ENCODE measurements around the gene AUNIP. TPM values are rescaled to one million over a fixed set of nuclear protein-coding genes. Genes with fewer than 3 reads are reported as not detected.

The AUNIP gene
- total and polyA plus RNA-seq, 2 of the 8 experiments (the other 6 are each of a cell fraction or from before 2014, with no cell fraction given) = 18.6 to 23.2 TPM

DNA sequence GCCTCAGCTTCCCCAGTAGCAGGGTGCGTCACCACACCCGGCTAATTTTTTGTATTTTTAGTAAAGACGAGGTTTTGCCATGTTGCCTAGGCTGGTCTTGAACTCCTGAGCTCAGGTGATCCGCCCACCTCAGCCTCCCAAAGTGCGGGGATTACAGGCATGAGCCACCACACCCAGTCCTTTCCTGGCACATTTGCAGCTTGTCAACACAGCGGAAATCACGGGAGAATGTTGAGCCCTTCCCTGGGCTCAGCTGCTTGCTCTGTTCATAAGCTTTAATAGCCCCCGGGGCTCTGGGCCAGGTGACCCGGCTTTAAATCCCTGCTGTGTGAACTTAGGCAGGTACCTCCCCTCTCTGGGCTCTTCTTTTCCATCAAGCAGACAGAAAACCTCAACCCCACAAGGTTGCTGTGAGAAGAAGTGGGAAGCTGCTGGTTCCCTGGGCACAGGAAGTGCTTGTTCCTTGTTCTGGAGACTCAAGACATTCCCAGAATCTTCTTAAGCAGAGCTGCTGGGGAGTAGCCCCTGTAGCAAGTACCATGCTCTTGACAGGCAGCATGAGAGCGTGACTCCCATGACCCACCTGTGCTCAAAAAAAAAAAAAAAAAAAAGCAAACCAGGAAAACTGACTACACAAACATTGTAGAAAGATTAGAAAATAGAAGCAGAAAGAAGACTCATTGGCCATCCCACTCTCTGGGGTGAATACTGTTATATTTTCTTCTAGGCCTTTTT is 73.8 kb downstream of the AUNIP start:
- Histone ChIP-seq H4K20me1 (replicated peaks in 1 of 2; ENCODE audit: control insufficient read depth in 1 of 2, insufficient read depth in 2 of 2, low read length in 2 of 2) (no peaks in the 10 kb centered on the region), H3K9ac (replicated peaks in 1 of 4; ENCODE audit: extremely low read depth in 1 of 4, low read depth in 3 of 4, low read length in 3 of 4) (no peak overlapping the region), H3K4me2 (ENCODE audit: insufficient read depth in 1 of 2, low read depth in 2 of 2, low read length in 2 of 2) (no peak overlapping the region), H2BK12ac (ENCODE audit: low read depth, low read length) (no peak overlapping the region), H2BK15ac (ENCODE audit: low read length) (no peak overlapping the region), H3K27me3 (replicated peaks in 1 of 4; ENCODE audit: control insufficient read depth in 3 of 4, extremely low read depth in 1 of 4, insufficient read depth in 3 of 4, low read length in 3 of 4) (no peaks in the 10 kb centered on the region; a peak in 1 of 7 replicates), H3K36me3 (ENCODE audit: control insufficient read depth in 2 of 4, insufficient read depth in 4 of 4, low read length in 3 of 4) (no peaks in the 10 kb centered on the region; a peak in 1 of 8 replicates), H2BK120ac (replicated peaks; ENCODE audit: low read depth, low read length) (no peak overlapping the region), H3K79me2 (ENCODE audit: control insufficient read depth in 1 of 2, insufficient read depth in 2 of 2, low read length in 2 of 2) (no peaks in the 10 kb centered on the region), H3K18ac (ENCODE audit: extremely low read depth, low read length) (no peak overlapping the region), H2BK20ac (ENCODE audit: low read length) (no peak overlapping the region), H3K4me3 (ENCODE audit: extremely low read depth in 1 of 4, insufficient read depth in 2 of 4, low read depth in 3 of 4, low read length in 4 of 4) (no peak overlapping the region), H4K8ac (ENCODE audit: extremely low read depth, insufficient read depth, low read length) (no peak overlapping the region), H2AK5ac (ENCODE audit: low read depth, low read length) (no peak overlapping the region), H3K23me2 (ENCODE audit: low read depth, low read length) (no peaks in the 10 kb centered on the region), H2BK5ac (ENCODE audit: low read depth, low read length) (no peak overlapping the region), H3K79me1 (ENCODE audit: low read depth, low read length) (no peaks in the 10 kb centered on the region), H2AFZ (ENCODE audit: low read length) (no peak overlapping the region), H4K91ac (replicated peaks; ENCODE audit: insufficient read length, low read length) (no peak overlapping the region), H3K4me1 (replicated peaks in 1 of 4; ENCODE audit: control insufficient read depth in 3 of 4, insufficient read depth in 4 of 4, low read length in 3 of 4) (peaks cover 0 to 13% (median 9%) of the 10 kb centered on the region in 4 experiments; a peak in 6 of 7 replicates), H4K5ac (ENCODE audit: insufficient read length, low read depth, low read length) (no peak overlapping the region), H3K27ac (ENCODE audit: low read depth, low read length) (no peak overlapping the region), H3K56ac (replicated peaks; ENCODE audit: insufficient read length, low read depth, low read length) (no peak overlapping the region), H3K9me3 (ENCODE audit: insufficient read depth in 2 of 2, low read depth in 1 of 2, low read length in 1 of 2) (no peaks in the 10 kb centered on the region), H3K4ac (replicated peaks; ENCODE audit: insufficient read length, low read depth, low read length) (no peak overlapping the region), H3K14ac (ENCODE audit: insufficient read length) (no peak overlapping the region), H3K23ac (ENCODE audit: insufficient read length) (no peak overlapping the region)
- ChIA-PET POLR2A (ENCODE audit: partially characterized antibody) (no interaction called here), CTCF (ENCODE audit: partially characterized antibody) (interaction anchor here (1.1 to 4.2 kb wide), 5 partner anchors 10 to 283 kb away, joined by 3 to 28 read pairs (median 4); no protein-coding TSS in a partner anchor)
- FAIRE-seq = no peak
- WGBS, 2 experiments (ENCODE audit: extremely low coverage in 1 of 2, insufficient coverage in 1 of 2, insufficient read length in 1 of 2, insufficient replicate concordance in 2 of 2, low coverage in 1 of 2, low lambda C conversion rate in 2 of 2, missing lambda C conversion rate in 1 of 2) = 85% methylated on average over 10 of the region's 10 CpGs; no CpG with 5 or more reads in 1 of the 2 experiments
- no peak for DNase-seq (ENCODE audit: low read depth in 1 of 2, low spot score in 2 of 2)
- TF ChIP-seq CREB1 (IDR thresholded peaks at IDR 0.05) = no peak
- TF ChIP-seq, protein P1, sequence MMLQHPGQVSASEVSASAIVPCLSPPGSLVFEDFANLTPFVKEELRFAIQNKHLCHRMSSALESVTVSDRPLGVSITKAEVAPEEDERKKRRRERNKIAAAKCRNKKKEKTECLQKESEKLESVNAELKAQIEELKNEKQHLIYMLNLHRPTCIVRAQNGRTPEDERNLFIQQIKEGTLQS (IDR thresholded peaks at IDR 0.05; ENCODE audit: insufficient read depth, low read depth, low read length) = no peak
- TF ChIP-seq GTF2F1 (IDR thresholded peaks at IDR 0.05; ENCODE audit: borderline replicate concordance, low read depth, low read length) = no peak
- no peak for TF ChIP-seq MAFK (IDR thresholded peaks at IDR 0.05; ENCODE audit: low read depth, low read length)
- TF ChIP-seq SAP30 (IDR thresholded peaks at IDR 0.05; ENCODE audit: insufficient read depth, insufficient replicate concordance, low read length) = no peak
- no peak for TF ChIP-seq NRF1 (IDR thresholded peaks at IDR 0.05; ENCODE audit: low read depth, low read length)
- TF ChIP-seq SUZ12 (IDR thresholded peaks at IDR 0.05; ENCODE audit: low read length) = no peak
- no peak for TF ChIP-seq SP4 (IDR thresholded peaks at IDR 0.05; ENCODE audit: low read length)
- TF ChIP-seq SP1 (IDR thresholded peaks at IDR 0.05; ENCODE audit: low read depth, low read length) = no peak

Measured in H1 (cell line).